H9 (cell line): Measurements from ENCODE around the gene PADI4. TPM values are rescaled to one million over a fixed set of nuclear protein-coding genes. Genes with fewer than 3 reads are reported as not detected.

ENCODE experiments used
- DNase-seq: peaks from one replicate; pipeline ENCODE4 v3.0.0-alpha.2; 2017
- H2AFZ ChIP-seq: one replicate; pipeline ENCODE4 v1.6.1; 2013; ENCODE audit warnings: mild to moderate bottlenecking, low read length, control low read depth, moderate library complexity
- H2AK5ac ChIP-seq: 2 replicates; pipeline ENCODE4 v1.6.1; 2013; ENCODE audit warnings: low read length, control low read depth, mixed read lengths; ENCODE audit not compliant: insufficient read length
- H2BK120ac ChIP-seq: one replicate; pipeline ENCODE4 v1.6.1; 2013; ENCODE audit warnings: low read depth, mild to moderate bottlenecking, low read length, control low read depth, inconsistent platforms; ENCODE audit not compliant: poor library complexity, severe bottlenecking
- H2BK12ac ChIP-seq: 2 replicates; pipeline ENCODE4 v1.6.1; 2013; ENCODE audit warnings: low read length, control low read depth, mixed read lengths, low read depth; ENCODE audit not compliant: insufficient read length
- H2BK15ac ChIP-seq: 2 replicates; pipeline ENCODE4 v1.6.1; 2013; ENCODE audit warnings: low read depth, low read length, control low read depth
- H2BK20ac ChIP-seq: one replicate; pipeline ENCODE4 v1.6.1; 2013; ENCODE audit warnings: low read depth, mild to moderate bottlenecking, low read length, control low read depth, inconsistent platforms; ENCODE audit not compliant: poor library complexity, severe bottlenecking
- H2BK5ac ChIP-seq: 2 replicates; pipeline ENCODE4 v1.6.1; 2013; ENCODE audit warnings: low read length, control low read depth, mixed read lengths; ENCODE audit not compliant: insufficient read length
- H3K14ac ChIP-seq: 2 replicates; pipeline ENCODE4 v1.6.1; 2013; ENCODE audit warnings: low read length, control low read depth; ENCODE audit not compliant: insufficient read depth
- H3K18ac ChIP-seq: 2 replicates; pipeline ENCODE4 v1.6.1; 2013; ENCODE audit warnings: low read depth, mild to moderate bottlenecking, mixed read lengths, low read length, control low read depth; ENCODE audit not compliant: insufficient read length
- H3K23ac ChIP-seq: 2 replicates; pipeline ENCODE4 v1.6.1; 2013; ENCODE audit warnings: low read length, control low read depth, mixed read lengths, low read depth; ENCODE audit not compliant: insufficient read length
- H3K23me2 ChIP-seq: 2 replicates; pipeline ENCODE4 v1.6.1; 2013; ENCODE audit warnings: low read depth, mild to moderate bottlenecking, mixed read lengths, low read length, control low read depth; ENCODE audit not compliant: insufficient read length, poor library complexity, severe bottlenecking
- H3K27ac ChIP-seq: 2 replicates; pipeline ENCODE4 v1.5.1; 2013; ENCODE audit warnings: low read length, control low read depth, mixed read lengths, low read depth; ENCODE audit not compliant: insufficient read length
- H3K27me3 ChIP-seq: 2 replicates; pipeline ENCODE4 v1.6.1; 2013; ENCODE audit warnings: low read length, control low read depth, inconsistent platforms; ENCODE audit not compliant: insufficient read depth
- H3K4ac ChIP-seq: 2 replicates; pipeline ENCODE4 v1.6.1; 2013; ENCODE audit warnings: low read depth, mild to moderate bottlenecking, control low read depth, inconsistent platforms, low read length, moderate library complexity
- H3K4me1 ChIP-seq: 2 replicates; pipeline ENCODE4 v1.6.1; 2013; ENCODE audit warnings: low read length, control low read depth, inconsistent platforms; ENCODE audit not compliant: insufficient read depth
- H3K4me2 ChIP-seq: 2 replicates; pipeline ENCODE4 v1.6.1; 2013; ENCODE audit warnings: low read length, control low read depth, mixed read lengths; ENCODE audit not compliant: insufficient read length, insufficient read depth
- H3K56ac ChIP-seq: 2 replicates; pipeline ENCODE4 v1.6.1; 2013; ENCODE audit warnings: low read depth, mild to moderate bottlenecking, mixed read lengths, low read length, control low read depth; ENCODE audit not compliant: insufficient read length
- H3K79me1 ChIP-seq: 2 replicates; pipeline ENCODE4 v1.6.1; 2013; ENCODE audit warnings: low read depth, mild to moderate bottlenecking, moderate library complexity, low read length, control low read depth, inconsistent platforms; ENCODE audit not compliant: insufficient read depth, poor library complexity, severe bottlenecking
- H3K79me2 ChIP-seq: 2 replicates; pipeline ENCODE4 v1.6.1; 2013; ENCODE audit warnings: low read length, control low read depth, inconsistent platforms; ENCODE audit not compliant: insufficient read depth
- H3K9ac ChIP-seq: 2 replicates; pipeline ENCODE4 v1.6.1; 2013; ENCODE audit warnings: low read length, control low read depth, mixed read lengths; ENCODE audit not compliant: insufficient read length; ENCODE audit errors: extremely low read depth
- H3K9me3 ChIP-seq: one replicate; pipeline ENCODE4 v1.6.1; 2013; ENCODE audit warnings: low read depth, low read length, inconsistent platforms; ENCODE audit not compliant: control insufficient read depth
- H3T11ph ChIP-seq: one replicate; pipeline ENCODE4 v1.6.1; 2013; ENCODE audit warnings: mild to moderate bottlenecking, low read length, control low read depth, inconsistent platforms
- H4K20me1 ChIP-seq: one replicate; pipeline ENCODE4 v1.6.1; 2013; ENCODE audit not compliant: control insufficient read depth, insufficient read length, insufficient read depth
- H4K5ac ChIP-seq: 2 replicates; pipeline ENCODE4 v1.6.1; 2013; ENCODE audit warnings: low read depth, mild to moderate bottlenecking, mixed read lengths, low read length, control low read depth; ENCODE audit not compliant: insufficient read length
- H4K8ac ChIP-seq: replicated peaks from 2 replicates; pipeline ENCODE4 v1.6.1; 2013; ENCODE audit warnings: low read length, control low read depth, mixed read lengths, low read depth; ENCODE audit not compliant: insufficient read length
- H4K91ac ChIP-seq: 2 replicates; pipeline ENCODE4 v1.6.1; 2013; ENCODE audit warnings: low read depth, mild to moderate bottlenecking, moderate library complexity, mixed read lengths, low read length, control low read depth; ENCODE audit not compliant: insufficient read length
- H3K27ac Mint-ChIP-seq, 3 experiments: 2 replicates in 2 of 3; 3 replicates in 1 of 3; pipeline ENCODE4 v1.8.0; 2020 to 2021; ENCODE audit warnings: mixed read lengths in 3 of 3, mild to moderate bottlenecking in 1 of 3, moderate library complexity in 1 of 3
- H3K27me3 Mint-ChIP-seq: 2 replicates; pipeline ENCODE4 v1.8.0; 2021; ENCODE audit warnings: low read depth, mild to moderate bottlenecking, moderate library complexity, mixed read lengths
- H3K36me3 Mint-ChIP-seq, 3 experiments: 2 replicates in 2 of 3; 3 replicates in 1 of 3; pipeline ENCODE4 v1.8.0; 2020 to 2021; ENCODE audit warnings: low read depth in 3 of 3, mixed read lengths in 3 of 3; ENCODE audit not compliant: insufficient read depth in 1 of 3
- H3K4me1 Mint-ChIP-seq, 2 experiments: 2 replicates each; pipeline ENCODE4 v1.8.0; 2020; ENCODE audit warnings: mixed read lengths in 2 of 2
- H3K4me3 Mint-ChIP-seq, 2 experiments: 2 replicates in 1 of 2; 3 replicates in 1 of 2; pipeline ENCODE4 v1.8.0; 2020 to 2021; ENCODE audit warnings: mild to moderate bottlenecking in 2 of 2, mixed read lengths in 2 of 2, moderate library complexity in 1 of 2
- H3K9me3 Mint-ChIP-seq, 2 experiments: 2 replicates in 1 of 2; 3 replicates in 1 of 2; pipeline ENCODE4 v1.8.0; 2020; ENCODE audit warnings: mild to moderate bottlenecking in 2 of 2, mixed read lengths in 2 of 2, moderate library complexity in 1 of 2
- CTCF ChIP-seq: fragments of 200-600 bp; sonication (generic); conservative IDR thresholded peaks from 3 replicates; pipeline ENCODE4 v1.8.0; 2021; ENCODE audit warnings: antibody characterized with exemption, mild to moderate bottlenecking
- WGBS: extraction: QIAGEN DNeasy Blood & Tissue Kit; methylation state at CpG from one replicate; pipeline ENCODE4 v1.1.7; 2013; ENCODE audit warnings: missing lambda C conversion rate, low lambda C conversion rate, mixed read lengths; ENCODE audit not compliant: insufficient read length; ENCODE audit errors: extremely low coverage; 5-methylcytosine and 5-hydroxymethylcytosine counted together
- total RNA-seq: library from RNA; stranded (reverse); gene quantifications from 2 replicates; pipeline ENCODE4 v1.2.1, GENCODE V29; 2021

PADI4 gene
- total RNA-seq, 1 experiment from 2014 or later = 0.13 TPM

- Mint-ChIP-seq H3K36me3 (no peaks in the 10 kb centered on the region), H3K27ac (peak overlapping the region in 1 of 3 experiments; percentile 61; a peak in 1 of 7 replicates), H3K4me1 (peaks cover 5 to 8% of the 10 kb centered on the region in 2 experiments; a peak in 3 of 4 replicates), H3K27me3 (peaks cover 3% of the 10 kb centered on the region), H3K9me3 (no peaks in the 10 kb centered on the region; a peak in 1 of 5 replicates), H3K4me3 (no peak overlapping the region)
- Histone ChIP-seq H2AFZ (no peak overlapping the region), H2BK15ac (no peak overlapping the region), H3K27ac (no peak overlapping the region), H3K79me2 (no peaks in the 10 kb centered on the region), H3K4me1 (no peaks in the 10 kb centered on the region), H2BK120ac (no peak overlapping the region), H2BK20ac (no peak overlapping the region), H3K9ac (no peak overlapping the region), H4K8ac (no peak overlapping the region), H2AK5ac (no peak overlapping the region), H3T11ph (no peak overlapping the region), H4K91ac (no peak overlapping the region), H4K20me1 (no peaks in the 10 kb centered on the region), H3K23me2 (no peaks in the 10 kb centered on the region), H3K14ac (no peak overlapping the region), H3K9me3 (no peaks in the 10 kb centered on the region), H3K56ac (no peak overlapping the region), H3K4me2 (no peak overlapping the region), H2BK5ac (no peak overlapping the region), H3K79me1 (no peaks in the 10 kb centered on the region), H2BK12ac (no peak overlapping the region), H3K18ac (no peak overlapping the region), H3K23ac (no peak overlapping the region), H3K4ac (no peak overlapping the region), H4K5ac (no peak overlapping the region), H3K27me3 (no peaks in the 10 kb centered on the region)
- peak; percentile 16 for DNase-seq
- TF ChIP-seq CTCF = no peak
- WGBS = no CpG with 5 or more reads among the region's 4 CpGs
Measured at GRCh38 chr1:17361687-17362086, 53.7 kb downstream of the PADI4 start.
